Spleen (tissue), 7 donors: Measurements from ENCODE around the gene RIT1.

Experiments
- POLR2A ChIP-seq, 3 donors: fragments of 450-650 bp; IDR thresholded peaks; one replicate each; pipeline ENCODE4 v1.5.1; 2017; ENCODE audit warnings: antibody characterized with exemption in 3 of 3, mild to moderate bottlenecking in 1 of 3
- TF ChIP-seq, protein P1 (sequence below), 11 experiments: fragments of 200-600 bp in 7 of 11; fragments of 450-650 bp in 4 of 11; sonication (generic) in 4 of 11; IDR thresholded peaks in 8 of 11; conservative IDR thresholded peaks in 3 of 11; 1 replicate in 7 of 11; 2 replicates in 4 of 11; pipeline versions ENCODE4 v1.4.0 to v1.8.0; 2016 to 2021; ENCODE audit warnings: antibody characterized with exemption in 11 of 11, inconsistent platforms in 4 of 11, mild to moderate bottlenecking in 1 of 11
- donor health status: DM: no; HTN: no; CAD: no; lungs with moderate emphysema.
- donor health status: DM: no; HTN: no; CAD: no.
- donor health status: DM: no; HTN: no; CAD: no.

DNA sequence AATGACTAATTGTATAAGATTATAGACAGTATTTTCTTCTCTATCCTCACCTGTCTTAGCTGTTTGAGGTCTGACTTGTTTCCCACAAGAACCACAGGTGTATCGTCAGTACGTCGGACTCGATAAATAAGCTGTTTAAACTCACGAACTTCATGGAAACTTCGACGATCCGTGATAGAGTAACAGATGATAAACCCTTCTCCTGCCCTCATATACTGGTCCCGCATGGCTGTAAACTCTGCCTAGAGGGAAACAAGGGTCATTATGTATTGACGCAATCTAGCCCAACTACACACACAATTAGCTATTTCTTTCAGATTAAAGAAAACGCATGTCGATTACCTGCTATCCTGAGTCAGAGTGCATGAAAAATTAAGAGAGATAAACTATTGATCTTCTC is 6.9 kb downstream of the RIT1 start:
- TF ChIP-seq, protein P1, sequence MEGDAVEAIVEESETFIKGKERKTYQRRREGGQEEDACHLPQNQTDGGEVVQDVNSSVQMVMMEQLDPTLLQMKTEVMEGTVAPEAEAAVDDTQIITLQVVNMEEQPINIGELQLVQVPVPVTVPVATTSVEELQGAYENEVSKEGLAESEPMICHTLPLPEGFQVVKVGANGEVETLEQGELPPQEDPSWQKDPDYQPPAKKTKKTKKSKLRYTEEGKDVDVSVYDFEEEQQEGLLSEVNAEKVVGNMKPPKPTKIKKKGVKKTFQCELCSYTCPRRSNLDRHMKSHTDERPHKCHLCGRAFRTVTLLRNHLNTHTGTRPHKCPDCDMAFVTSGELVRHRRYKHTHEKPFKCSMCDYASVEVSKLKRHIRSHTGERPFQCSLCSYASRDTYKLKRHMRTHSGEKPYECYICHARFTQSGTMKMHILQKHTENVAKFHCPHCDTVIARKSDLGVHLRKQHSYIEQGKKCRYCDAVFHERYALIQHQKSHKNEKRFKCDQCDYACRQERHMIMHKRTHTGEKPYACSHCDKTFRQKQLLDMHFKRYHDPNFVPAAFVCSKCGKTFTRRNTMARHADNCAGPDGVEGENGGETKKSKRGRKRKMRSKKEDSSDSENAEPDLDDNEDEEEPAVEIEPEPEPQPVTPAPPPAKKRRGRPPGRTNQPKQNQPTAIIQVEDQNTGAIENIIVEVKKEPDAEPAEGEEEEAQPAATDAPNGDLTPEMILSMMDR (IDR thresholded peaks at IDR 0.05 in 8 of 11, conservative IDR thresholded peaks at IDR 0.05 in 3 of 11) = no peak
- TF ChIP-seq POLR2A (IDR thresholded peaks at IDR 0.05) = no peak
